ENCODE results near the gene AKAP8.

AKAP8 gene

DNA sequence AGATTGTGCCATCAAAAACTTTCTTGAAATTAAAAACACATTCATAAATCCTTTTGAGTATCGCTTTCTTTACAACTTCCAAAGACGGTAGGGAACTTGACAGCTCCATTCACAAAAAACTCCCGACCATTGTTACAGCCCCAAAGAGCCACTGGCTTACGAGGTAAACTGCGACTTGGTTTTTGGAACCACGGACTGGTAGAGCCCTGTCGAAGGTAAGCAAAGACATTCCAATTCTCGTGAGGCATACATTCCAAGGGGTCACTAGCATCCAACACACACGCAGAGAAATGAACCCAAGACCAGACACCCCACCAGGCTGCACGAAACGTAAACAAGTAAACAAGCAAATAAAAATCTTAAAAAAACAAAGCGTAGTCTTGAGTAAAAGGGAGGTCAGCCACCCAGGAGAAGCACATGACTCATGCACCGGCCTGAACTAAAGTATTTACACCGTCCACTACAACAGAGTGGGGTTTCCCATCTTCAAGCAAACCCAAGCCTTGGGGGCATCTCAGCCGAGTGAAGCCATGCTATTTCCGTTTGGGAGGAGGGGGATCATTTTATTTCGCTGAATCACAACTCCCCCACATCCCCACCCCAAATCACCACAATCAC, 48.7 kb downstream of the AKAP8 start:
- no peak for DNase-seq

DNA sequence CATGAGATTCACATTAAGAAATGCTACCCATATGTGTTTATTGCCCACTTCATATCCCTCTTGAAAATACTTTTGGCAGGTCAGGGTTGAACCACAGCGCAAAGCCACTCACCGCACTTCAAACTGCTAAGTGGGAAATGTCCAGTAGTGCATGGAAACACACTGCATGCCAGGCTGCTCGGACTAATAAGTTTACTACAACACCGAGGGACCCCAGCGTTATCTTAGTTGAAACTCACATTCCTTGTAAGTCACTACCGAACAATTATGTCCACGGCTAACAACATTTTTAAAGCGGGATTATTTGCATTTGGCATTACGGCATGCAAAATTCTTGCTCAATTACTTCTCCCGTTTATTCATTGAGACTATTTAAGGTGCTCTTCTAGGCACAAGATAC, 51.3 kb downstream of the AKAP8 start:
- DNase-seq = no peak

DNA sequence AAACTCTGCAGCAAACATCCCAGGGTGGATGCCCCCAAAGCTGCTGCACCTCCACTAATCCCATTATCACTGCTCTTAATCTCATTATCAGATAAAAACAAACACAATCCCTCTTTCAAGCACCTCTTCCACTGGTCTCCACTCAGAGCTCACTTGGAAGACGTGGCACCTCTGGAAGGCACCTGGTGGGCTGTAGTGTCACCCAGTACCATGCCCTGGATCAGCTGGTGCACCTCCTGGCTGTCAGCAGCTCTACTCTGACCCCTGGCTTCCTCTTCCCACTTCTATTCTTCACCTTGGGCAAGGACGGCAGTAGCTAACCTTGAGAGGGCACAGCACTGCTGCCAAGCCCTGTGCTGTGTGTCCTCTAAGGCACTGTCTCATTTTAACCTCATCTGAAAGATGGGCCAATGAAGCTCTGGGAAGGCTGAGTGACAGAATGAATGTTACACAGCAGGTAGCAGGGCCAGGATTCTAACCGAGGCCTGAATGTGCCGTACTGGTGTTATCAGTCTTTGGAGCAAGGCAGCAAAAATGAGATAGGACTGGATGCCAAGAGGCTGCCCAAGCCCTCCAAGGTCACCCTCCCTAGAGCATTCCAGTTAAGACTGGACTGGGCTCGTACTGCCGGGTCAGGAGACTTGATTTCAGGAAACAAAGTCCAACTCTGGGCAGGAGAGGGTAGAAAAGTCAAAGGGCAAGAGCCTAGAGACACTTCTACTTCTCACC, 54.6 kb downstream of the AKAP8 start:
- DNase-seq = no peak

DNA sequence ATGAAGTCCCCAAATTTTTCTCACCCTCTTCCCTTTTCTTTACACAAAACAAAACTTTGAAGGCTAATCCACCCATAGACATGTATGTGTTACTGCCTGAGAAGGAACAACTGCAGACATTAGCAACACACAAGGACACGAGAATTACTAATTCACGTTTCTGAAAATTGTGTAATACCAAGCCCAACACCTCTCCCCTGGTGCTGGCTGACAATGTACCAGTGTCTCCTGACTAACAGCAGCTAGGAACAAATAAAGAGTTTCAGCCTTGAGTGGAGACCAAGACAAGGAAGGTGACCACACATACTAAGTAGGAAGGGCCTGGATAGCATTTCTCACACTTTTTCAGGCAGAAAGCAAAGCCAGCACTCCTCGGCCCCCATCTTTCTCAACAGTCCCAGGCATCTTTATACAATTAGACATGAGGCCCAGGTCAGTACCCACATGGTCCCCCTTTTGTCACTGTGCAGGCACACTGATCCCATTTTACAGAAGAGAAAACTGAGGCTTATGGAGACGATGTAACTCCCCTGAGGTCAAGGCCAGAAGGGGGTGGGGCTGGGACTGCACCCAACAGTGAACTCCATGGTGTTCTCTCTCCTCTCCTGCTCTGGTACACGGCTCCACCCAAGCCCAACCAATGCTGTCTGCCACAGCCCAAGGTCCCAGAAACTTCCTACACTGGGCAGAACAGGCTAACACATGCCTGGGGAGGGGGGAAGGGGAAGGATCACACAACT, 55.9 kb downstream of the AKAP8 start:
- DNase-seq = no peak

DNA sequence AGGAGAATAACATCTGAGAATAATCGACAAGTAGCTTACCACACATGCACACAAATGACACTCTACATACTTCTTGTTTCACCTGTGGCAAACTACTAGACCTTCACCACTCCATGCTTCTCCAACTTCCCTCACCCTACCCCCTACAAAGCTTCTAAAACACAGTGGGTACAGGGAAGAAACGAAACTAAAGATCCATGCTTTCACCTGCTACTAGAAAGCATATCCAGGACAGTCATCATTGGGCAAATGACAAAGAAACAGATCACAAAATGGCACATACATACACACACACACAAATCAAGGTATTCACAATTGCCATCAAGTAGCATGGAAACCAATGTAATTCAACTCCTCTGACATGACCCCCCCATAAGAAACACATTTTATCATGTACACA, 57.8 kb downstream of the AKAP8 start:
- DNase-seq = no peak

DNA sequence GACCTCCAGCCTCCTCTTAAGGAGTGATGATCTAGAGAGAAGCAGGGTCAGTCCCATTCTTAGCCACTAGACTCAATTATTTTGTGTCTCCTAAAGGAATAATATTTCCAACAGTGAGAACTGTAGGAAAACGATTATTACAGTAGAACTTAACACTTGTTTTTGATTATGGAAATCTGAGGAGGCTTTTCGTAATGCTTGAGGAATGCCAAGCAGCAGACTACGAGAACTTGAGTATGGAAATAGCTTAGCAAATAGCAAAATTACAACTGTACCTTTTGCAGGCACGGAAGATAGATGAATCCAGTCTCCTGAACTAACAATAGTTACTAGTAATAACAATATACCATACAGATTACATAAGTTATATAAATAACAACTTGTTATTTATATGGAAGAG, 59.5 kb downstream of the AKAP8 start:
- no peak for DNase-seq

DNA sequence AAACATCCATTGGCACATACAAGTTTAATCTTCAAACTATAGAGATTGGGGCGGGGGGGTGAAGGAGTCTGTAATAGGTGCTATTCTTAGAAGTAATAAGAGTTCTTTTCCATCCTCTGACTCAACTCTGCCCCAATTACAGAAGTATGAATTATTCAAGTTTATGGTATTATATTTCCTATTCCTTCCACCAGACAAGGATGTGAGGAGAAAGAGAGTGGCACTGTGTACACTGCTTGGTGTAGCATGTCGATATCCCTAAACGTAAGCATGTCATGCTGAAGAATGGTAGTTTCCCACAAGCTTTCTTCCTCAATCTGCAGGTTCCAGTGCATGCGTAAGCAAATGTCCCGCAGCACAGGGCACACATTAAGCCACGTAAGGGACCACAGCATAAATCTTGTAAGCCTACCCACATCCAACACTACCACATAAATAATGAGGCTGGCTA, 61.3 kb downstream of the AKAP8 start:
- DNase-seq = no peak

DNA sequence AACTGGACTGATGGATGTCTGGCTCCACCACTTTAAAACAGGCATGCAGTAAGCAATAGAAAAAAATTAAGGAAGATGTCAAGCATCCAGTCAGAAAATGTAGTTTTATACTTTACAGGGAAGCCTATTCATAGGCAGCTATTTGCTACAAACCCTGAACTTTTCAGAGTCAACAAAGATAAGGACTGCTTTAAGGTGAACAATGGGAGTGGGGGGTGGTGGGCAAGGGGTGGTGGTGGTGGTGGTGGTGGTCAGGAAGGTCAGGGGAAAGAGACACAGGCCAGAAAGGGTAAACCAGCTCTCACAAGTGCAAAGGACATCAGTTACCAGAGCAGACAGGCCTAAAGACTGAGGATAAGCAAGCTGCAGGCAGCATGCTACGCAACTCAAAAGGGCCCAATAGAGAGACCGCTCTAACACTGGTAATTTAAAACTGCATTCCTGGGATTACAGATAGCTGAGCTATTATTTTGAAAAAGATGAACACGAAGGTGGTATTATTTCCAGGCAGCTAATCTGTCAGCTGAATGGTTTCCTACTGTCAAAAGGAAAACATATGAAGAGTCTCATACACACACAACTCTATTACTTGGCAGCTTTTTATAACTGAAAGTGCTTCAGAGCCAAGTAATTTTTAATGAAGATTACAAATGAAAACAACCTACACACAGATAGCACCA, 62.1 kb downstream of the AKAP8 start:
- no peak for DNase-seq

DNA sequence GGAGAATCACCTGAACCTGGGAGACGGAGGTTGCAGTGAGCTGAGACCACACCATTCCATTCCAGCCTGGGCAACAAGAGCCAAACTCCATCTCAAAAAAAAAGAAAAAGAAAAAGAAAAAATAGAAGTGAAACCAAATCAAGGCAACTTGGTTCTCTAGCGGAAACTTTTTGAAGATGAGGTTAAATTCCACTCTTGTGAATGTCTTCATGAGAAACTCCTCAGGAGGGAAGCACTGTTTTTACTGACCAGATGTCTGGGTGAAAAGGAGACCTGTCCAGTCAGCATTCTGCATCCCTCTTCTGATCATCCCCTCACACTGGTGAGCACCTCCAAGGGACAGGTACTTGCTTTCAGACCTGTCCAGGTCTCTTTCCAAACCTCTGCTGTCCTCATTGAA, 63.1 kb downstream of the AKAP8 start:
- DNase-seq = no peak

DNA sequence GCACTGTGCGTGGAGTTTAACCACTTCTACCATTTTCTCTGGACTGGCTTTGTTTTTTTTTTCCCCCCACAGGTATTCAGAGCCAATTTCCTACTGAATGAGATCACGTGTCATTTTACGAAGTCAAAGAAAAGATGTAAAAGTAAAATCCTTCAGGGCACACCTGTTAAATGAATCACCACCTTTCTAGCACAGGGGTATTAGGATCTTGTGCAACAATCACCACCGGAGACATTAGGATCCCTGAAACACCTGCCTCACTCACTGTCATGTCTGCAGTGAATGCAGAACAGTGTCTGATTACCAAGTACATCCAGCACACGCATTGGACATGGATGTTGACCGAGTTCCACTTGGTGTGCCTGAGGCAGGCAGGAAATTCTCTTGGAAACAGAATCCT, 64.5 kb downstream of the AKAP8 start:
- DNase-seq = no peak

DNA sequence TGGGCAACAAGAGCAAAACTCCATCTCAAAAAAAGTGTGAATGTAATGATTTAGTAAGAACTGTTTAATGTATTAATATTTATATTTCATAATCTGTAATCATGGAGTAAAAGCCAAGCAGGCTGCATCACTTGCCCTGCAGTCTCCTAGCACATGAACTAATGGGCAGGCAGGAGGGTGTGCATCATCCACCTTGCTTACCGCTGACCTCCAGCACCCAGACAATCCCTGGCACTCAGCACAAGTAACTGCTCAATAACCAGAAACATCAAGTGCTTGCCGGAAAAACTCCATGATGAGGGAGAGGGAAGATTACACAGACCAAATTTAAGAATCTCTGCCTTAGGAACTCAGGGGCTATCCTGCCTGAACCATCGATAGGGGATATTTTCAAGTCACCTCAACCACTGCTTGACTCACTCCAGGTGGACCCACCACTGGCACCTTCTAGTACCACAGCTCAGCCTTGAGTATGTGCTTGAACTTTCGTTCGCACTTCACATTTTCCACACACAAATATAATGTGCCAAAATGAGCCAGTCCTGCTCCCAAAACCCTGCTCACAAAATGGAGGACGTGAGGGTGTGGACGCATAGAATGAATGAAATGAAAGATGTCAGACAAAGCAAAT, 65.8 kb downstream of the AKAP8 start:
- DNase-seq = no peak

DNA sequence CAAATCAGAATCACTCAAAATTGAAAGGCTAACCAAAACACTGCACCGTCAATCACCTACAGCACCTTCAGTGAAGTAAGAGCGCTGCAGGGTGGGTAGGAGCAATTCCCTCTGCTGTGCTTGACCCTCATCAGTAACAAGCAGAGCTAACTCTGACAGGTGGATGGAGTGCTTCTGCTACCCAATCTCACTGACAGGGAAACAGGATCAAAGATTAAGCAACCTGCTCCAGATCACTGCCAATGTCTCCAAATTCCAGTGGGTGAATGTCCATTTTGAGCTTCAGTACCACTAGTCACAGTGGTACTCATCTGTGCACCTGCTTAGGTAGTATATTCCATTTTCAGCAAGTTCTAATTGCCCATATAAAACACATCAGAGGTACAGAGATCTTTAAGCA, 72.4 kb downstream of the AKAP8 start:
- DNase-seq = no peak

DNA sequence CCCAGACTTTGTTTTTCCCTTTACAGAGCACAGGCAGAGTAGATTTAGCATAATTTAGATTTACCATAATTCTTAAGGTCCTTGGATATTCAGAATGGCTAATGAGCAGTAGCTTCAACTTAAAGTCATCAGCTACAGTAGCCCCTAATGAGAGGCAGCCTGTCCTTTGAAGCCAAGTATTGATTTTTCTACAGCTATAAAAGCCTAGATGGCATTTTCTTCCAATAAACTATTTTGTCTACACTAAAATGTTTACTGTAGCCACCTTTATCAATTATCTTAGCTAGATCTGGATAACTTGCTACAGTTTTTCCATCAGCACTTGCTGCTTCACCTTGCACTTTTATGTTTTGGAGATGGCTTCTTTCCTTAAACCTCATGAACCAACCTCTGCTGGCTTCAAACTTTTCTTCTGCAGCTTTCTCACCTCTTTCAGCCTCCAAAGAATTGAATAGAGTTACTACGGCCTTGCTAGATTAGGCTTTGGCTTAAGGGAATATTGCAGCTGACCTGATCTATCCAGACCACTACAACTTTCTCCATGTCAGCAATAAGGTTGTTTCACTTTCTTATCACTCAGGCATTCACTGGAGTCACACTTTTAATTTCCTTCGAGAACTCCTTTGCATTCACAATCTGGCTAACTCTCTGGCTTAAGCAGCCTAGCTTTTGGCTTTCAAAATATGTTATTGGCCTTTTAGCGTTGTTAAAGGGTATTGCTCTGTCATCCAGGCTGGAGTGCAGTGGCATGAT, 73.8 kb downstream of the AKAP8 start:
- no peak for DNase-seq

DNA sequence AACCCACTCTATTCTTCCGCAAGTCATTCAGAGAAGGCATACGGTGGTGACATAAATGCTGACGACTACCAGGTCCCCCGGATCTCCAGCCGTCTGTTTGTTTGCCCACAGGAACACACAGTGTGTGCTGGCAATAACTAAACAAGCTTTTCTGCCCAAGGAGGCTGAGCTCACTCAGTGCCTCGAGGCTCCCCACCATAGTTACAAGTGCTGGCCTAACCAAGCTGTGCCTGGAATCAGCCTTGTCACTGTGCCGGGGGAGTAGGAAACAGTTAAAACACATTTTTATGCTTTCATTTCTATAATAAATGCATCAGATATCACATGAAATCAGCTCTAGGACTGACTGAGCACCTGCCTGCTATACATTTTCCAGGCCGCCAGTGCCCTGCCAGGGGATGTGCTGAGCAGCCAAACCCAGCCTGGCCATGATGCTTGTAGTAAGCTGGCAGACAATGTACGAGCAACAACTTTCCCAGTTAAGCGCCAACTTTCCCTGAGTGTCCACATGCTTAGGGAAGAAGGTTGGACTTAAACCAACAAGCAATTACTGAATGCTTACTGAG, 75.4 kb downstream of the AKAP8 start:
- DNase-seq = no peak
